ENCODE measurements around the gene BHLHE40. TPM values are rescaled to one million over a fixed set of nuclear protein-coding genes. Genes with fewer than 3 reads are reported as not detected.

The BHLHE40 gene
- total RNA-seq, 4 donors from 2014 or later = 19.2 to 96.7 (median 45.3) TPM

GRCh38 chr3:4943549-4943948 is 35.7 kb upstream of the BHLHE40 start:
- Histone ChIP-seq H3K4me3 (no peak overlapping the region), H3K9me3 (no peaks in the 10 kb centered on the region), H3K27me3 (no peaks in the 10 kb centered on the region), H3K36me3 (no peaks in the 10 kb centered on the region), H3K27ac (no peak overlapping the region), H3K4me1 (no peaks in the 10 kb centered on the region)
- ATAC-seq = no peak
- intact Hi-C loops (cut with DNase I; ENCODE audit: low total_unique reads) = no loop called here
- no peak for TF ChIP-seq CTCF (IDR thresholded peaks at IDR 0.05 in 4 of 5, conservative IDR thresholded peaks at IDR 0.05 in 1 of 5)
- TF ChIP-seq POLR2A (IDR thresholded peaks at IDR 0.05) = no peak
- DNase-seq = no peak
- in situ Hi-C loops (cut with MboI; ENCODE audit: low sequenced_read_pairs in 4 of 4) = no loop called here

- TF ChIP-seq CTCF (IDR thresholded peaks at IDR 0.05 in 4 of 5, conservative IDR thresholded peaks at IDR 0.05 in 1 of 5) (no peak), POLR2A (IDR thresholded peaks at IDR 0.05) (no peak)
- DNase-seq (no peak), ATAC-seq (no peak)
- Histone ChIP-seq H3K36me3 (no peaks in the 10 kb centered on the region), H3K4me3 (no peak overlapping the region), H3K4me1 (no peaks in the 10 kb centered on the region), H3K27me3 (no peaks in the 10 kb centered on the region), H3K9me3 (no peaks in the 10 kb centered on the region), H3K27ac (no peak overlapping the region)
- intact Hi-C loops (cut with DNase I; ENCODE audit: low total_unique reads) (no loop called here), in situ Hi-C loops (cut with MboI; ENCODE audit: low sequenced_read_pairs in 4 of 4) (no loop called here)
These were observed 33.9 kb upstream of the BHLHE40 start for GRCh38 chr3:4945324-4945723.

- DNase-seq (no peak), ATAC-seq (no peak)
- H3K27ac ChIP-seq = no peak overlapping the region
- no peaks in the 10 kb centered on the region for H3K27me3 ChIP-seq
- no peaks in the 10 kb centered on the region for H3K4me1 ChIP-seq
- in situ Hi-C loops (cut with MboI; ENCODE audit: low sequenced_read_pairs in 4 of 4) (no loop called here), intact Hi-C loops (cut with DNase I; ENCODE audit: low total_unique reads) (no loop called here)
- TF ChIP-seq POLR2A (IDR thresholded peaks at IDR 0.05) = no peak
- no peak for TF ChIP-seq CTCF (IDR thresholded peaks at IDR 0.05 in 4 of 5, conservative IDR thresholded peaks at IDR 0.05 in 1 of 5)
- H3K36me3 ChIP-seq = no peaks in the 10 kb centered on the region
- no peaks in the 10 kb centered on the region for H3K9me3 ChIP-seq
- no peak overlapping the region for H3K4me3 ChIP-seq
These were observed 32.2 kb upstream of the BHLHE40 start for GRCh38 chr3:4947028-4947427.

- Histone ChIP-seq H3K9me3 (no peaks in the 10 kb centered on the region), H3K4me3 (no peak overlapping the region), H3K27me3 (no peaks in the 10 kb centered on the region), H3K4me1 (no peaks in the 10 kb centered on the region), H3K36me3 (no peaks in the 10 kb centered on the region), H3K27ac (no peak overlapping the region)
- in situ Hi-C loops (cut with MboI; ENCODE audit: low sequenced_read_pairs in 4 of 4) = no loop called here
- ATAC-seq = no peak
- intact Hi-C loops (cut with DNase I; ENCODE audit: low total_unique reads) = no loop called here
- TF ChIP-seq POLR2A (IDR thresholded peaks at IDR 0.05) (no peak), CTCF (IDR thresholded peaks at IDR 0.05 in 4 of 5, conservative IDR thresholded peaks at IDR 0.05 in 1 of 5) (no peak)
- no peak for DNase-seq
These were observed 30.8 kb upstream of the BHLHE40 start for GRCh38 chr3:4948395-4948794.

- Histone ChIP-seq H3K36me3 (no peaks in the 10 kb centered on the region), H3K27ac (peak overlapping the region in 2 of 4 donors; percentile 51), H3K27me3 (no peaks in the 10 kb centered on the region), H3K4me3 (no peak overlapping the region), H3K4me1 (no peaks in the 10 kb centered on the region), H3K9me3 (no peaks in the 10 kb centered on the region)
- no peak for DNase-seq
- no peak for ATAC-seq
- TF ChIP-seq CTCF (IDR thresholded peaks at IDR 0.05 in 4 of 5, conservative IDR thresholded peaks at IDR 0.05 in 1 of 5) (no peak), POLR2A (IDR thresholded peaks at IDR 0.05) (no peak)
- intact Hi-C loops (cut with DNase I; ENCODE audit: low total_unique reads) = no loop called here
- in situ Hi-C loops (cut with MboI; ENCODE audit: low sequenced_read_pairs in 4 of 4) = no loop called here
These were observed 30.2 kb upstream of the BHLHE40 start for GRCh38 chr3:4949004-4949403.
